OCI-LY3 (cell line): ENCODE results near the gene B3GALT5.

Experiments used
- H2AFZ ChIP-seq: fragments of 200-600, 300-600 bp; shearing (Covaris generic); 2 replicates; pipeline ENCODE4 v1.6.0; 2014; ENCODE audit warnings: antibody characterized with exemption, low read depth, low read length
- H3K27ac ChIP-seq: fragments of 200-600, 300-600 bp; sonication (generic); 2 replicates; pipeline ENCODE4 v1.5.1; 2014; ENCODE audit warnings: mild to moderate bottlenecking, low read length, moderate library complexity, mixed read lengths
- H3K27me3 ChIP-seq: fragments of 200-600, 300-600 bp; sonication (generic); 2 replicates; pipeline ENCODE4 v1.6.1; 2014; ENCODE audit warnings: low read depth, low read length, mixed read lengths
- H3K36me3 ChIP-seq: fragments of 200-600, 300-600 bp; sonication (generic); replicated peaks from 2 replicates; pipeline ENCODE3; 2014; ENCODE audit warnings: low read depth, low read length, mixed read lengths
- H3K4me1 ChIP-seq: fragments of 300-600, 200-600 bp; sonication (generic); 2 replicates; pipeline ENCODE4 v1.6.1; 2014; ENCODE audit warnings: low read length, mixed read lengths
- H3K4me2 ChIP-seq: fragments of 200-600, 300-600 bp; sonication (generic); 2 replicates; pipeline ENCODE4 v1.6.1; 2014; ENCODE audit warnings: low read length, mixed read lengths
- H3K4me3 ChIP-seq: fragments of 300-600, 200-600 bp; sonication (generic); 2 replicates; pipeline ENCODE4 v1.5.1; 2014; ENCODE audit warnings: antibody characterized with exemption, mild to moderate bottlenecking, low read length, moderate library complexity
- H3K79me2 ChIP-seq: fragments of 300-600, 200-600 bp; shearing (Covaris generic); 2 replicates; pipeline ENCODE4 v1.6.1; 2014; ENCODE audit warnings: mild to moderate bottlenecking, low read length, mixed read lengths
- H3K9ac ChIP-seq: fragments of 300-600, 200-600 bp; shearing (Covaris generic); 2 replicates; pipeline ENCODE4 v1.6.0; 2014; ENCODE audit warnings: mild to moderate bottlenecking, low read length, moderate library complexity
- H3K9me3 ChIP-seq: fragments of 200-600, 300-600 bp; shearing (Covaris generic); 2 replicates; pipeline ENCODE4 v1.6.1; 2014; ENCODE audit warnings: low read length, mixed read lengths; ENCODE audit not compliant: insufficient read depth
- H4K20me1 ChIP-seq: fragments of 200-600, 300-600 bp; sonication (generic); 2 replicates; pipeline ENCODE4 v1.6.1; 2016; ENCODE audit warnings: low read length, mixed read lengths; ENCODE audit not compliant: insufficient read depth
- CTCF ChIP-seq: fragments of 200-600, 300-600 bp; sonication (generic); IDR thresholded peaks from 2 replicates; pipeline ENCODE4 v1.5.1; 2014; ENCODE audit warnings: antibody characterized with exemption, low read length, low read depth
- EZH2phosphoT487 ChIP-seq: fragments of 200-600 bp; shearing (Covaris generic); IDR thresholded peaks from 2 replicates; pipeline ENCODE4 v1.6.1; 2018; ENCODE audit warnings: antibody characterized with exemption, mixed run types, low read depth

Gene B3GALT5

GRCh38 chr21:39593522-39593921, 19.2 kb upstream of the B3GALT5 start:
- H4K20me1 ChIP-seq: no peaks in the 10 kb centered on the region
- H3K79me2 ChIP-seq: no peaks in the 10 kb centered on the region
- no peaks in the 10 kb centered on the region for H3K27me3 ChIP-seq
- H3K9ac ChIP-seq: no peak overlapping the region
- no peak overlapping the region for H2AFZ ChIP-seq
- no peaks in the 10 kb centered on the region for H3K36me3 ChIP-seq
- no peak for TF ChIP-seq EZH2phosphoT487
- no peak for TF ChIP-seq CTCF
- no peak overlapping the region for H3K4me3 ChIP-seq
- no peaks in the 10 kb centered on the region for H3K9me3 ChIP-seq
- H3K4me1 ChIP-seq: no peaks in the 10 kb centered on the region
- no peak overlapping the region for H3K4me2 ChIP-seq
- H3K27ac ChIP-seq: no peak overlapping the region

- Histone ChIP-seq H3K9ac (no peak overlapping the region), H3K9me3 (no peaks in the 10 kb centered on the region), H3K36me3 (no peaks in the 10 kb centered on the region), H2AFZ (no peak overlapping the region), H3K4me2 (no peak overlapping the region), H4K20me1 (no peaks in the 10 kb centered on the region), H3K4me1 (no peaks in the 10 kb centered on the region), H3K27me3 (no peaks in the 10 kb centered on the region), H3K4me3 (no peak overlapping the region), H3K27ac (no peak overlapping the region), H3K79me2 (no peaks in the 10 kb centered on the region)
- no peak for TF ChIP-seq CTCF
- no peak for TF ChIP-seq EZH2phosphoT487
Observed at GRCh38 chr21:39595465-39595864, 17.3 kb upstream of the B3GALT5 start.

GRCh38 chr21:39597595-39597994, 15.1 kb upstream of the B3GALT5 start:
- H3K4me1 ChIP-seq: no peaks in the 10 kb centered on the region
- H2AFZ ChIP-seq: no peak overlapping the region
- TF ChIP-seq CTCF (no peak), EZH2phosphoT487 (no peak)
- no peaks in the 10 kb centered on the region for H3K79me2 ChIP-seq
- no peaks in the 10 kb centered on the region for H4K20me1 ChIP-seq
- no peak overlapping the region for H3K9ac ChIP-seq
- H3K9me3 ChIP-seq: no peaks in the 10 kb centered on the region
- H3K36me3 ChIP-seq: no peaks in the 10 kb centered on the region
- no peak overlapping the region for H3K4me3 ChIP-seq
- H3K4me2 ChIP-seq: no peak overlapping the region
- no peak overlapping the region for H3K27ac ChIP-seq
- no peaks in the 10 kb centered on the region for H3K27me3 ChIP-seq

- no peak overlapping the region for H3K4me3 ChIP-seq
- H3K27me3 ChIP-seq: no peaks in the 10 kb centered on the region
- H3K27ac ChIP-seq: no peak overlapping the region
- H3K79me2 ChIP-seq: no peaks in the 10 kb centered on the region
- no peaks in the 10 kb centered on the region for H4K20me1 ChIP-seq
- no peaks in the 10 kb centered on the region for H3K9me3 ChIP-seq
- no peak overlapping the region for H3K9ac ChIP-seq
- TF ChIP-seq EZH2phosphoT487 (no peak), CTCF (no peak)
- H2AFZ ChIP-seq: no peak overlapping the region
- no peaks in the 10 kb centered on the region for H3K36me3 ChIP-seq
- H3K4me1 ChIP-seq: no peaks in the 10 kb centered on the region
- no peak overlapping the region for H3K4me2 ChIP-seq
Observed at GRCh38 chr21:39599191-39599970, 13.4 kb upstream of the B3GALT5 start.
